BJ (cell line): ENCODE data around the gene SCN11A. TPM values are rescaled to one million over a fixed set of nuclear protein-coding genes. Genes with fewer than 3 reads are reported as not detected.

Experiments used
- CTCF ChIA-PET: fragments of 350-600 bp; formaldehyde crosslinking; extraction: SDS; loops from one replicate; lab custom pipeline; 2021; ENCODE audit warnings: antibody characterized with exemption, inconsistent platforms; lab: Yijun Ruan, JAX
- POLR2A ChIA-PET: fragments of 300-600 bp; sonication (Branson Sonifier 250); formaldehyde crosslinking; extraction: SDS; loops from one replicate; lab custom pipeline; 2021; ENCODE audit warnings: antibody characterized with exemption; lab: Charles Lee
- DNase-seq: peaks from one replicate; pipeline ENCODE4 v3.0.0-alpha.2; 2011; ENCODE audit warnings: low read depth
- H3K27me3 ChIP-seq: 2 replicates; pipeline ENCODE4 v1.6.0; 2011; ENCODE audit warnings: low read length; ENCODE audit not compliant: control insufficient read depth, insufficient read depth
- H3K36me3 ChIP-seq: 2 replicates; pipeline ENCODE4 v1.5.1; 2011; ENCODE audit warnings: low read length; ENCODE audit not compliant: control insufficient read depth, insufficient read depth
- H3K4me3 ChIP-seq: 2 replicates; pipeline ENCODE4 v1.5.1; 2011; ENCODE audit warnings: low read depth, mild to moderate bottlenecking, control low read depth, low read length
- CTCF ChIP-seq: IDR thresholded peaks from 2 replicates; pipeline ENCODE4 v1.5.1; 2011; ENCODE audit warnings: low read depth, mild to moderate bottlenecking, control low read depth, inconsistent platforms, low read length, moderate library complexity; ENCODE audit not compliant: insufficient read depth
- polyA plus RNA-seq: library from polyadenylated mRNA; depleted of rRNA; stranded (reverse); fragments of >200 nt; gene quantifications from 2 replicates; pipeline ENCODE4 v1.2.3, GENCODE V29; 2011

SCN11A gene
- polyA plus RNA-seq, 1 experiment = 0.02 TPM

- Histone ChIP-seq H3K27me3 (peaks cover 3% of the 10 kb centered on the region), H3K36me3 (no peaks in the 10 kb centered on the region), H3K4me3 (no peak overlapping the region)
- TF ChIP-seq CTCF = no peak
- CTCF ChIA-PET = interaction anchor here (1.3 to 3.3 kb wide), 3 partner anchors 8 to 22 kb away, joined by 4 to 9 read pairs (median 9); no protein-coding TSS in a partner anchor
- POLR2A ChIA-PET = no interaction called here
- no peak for DNase-seq
Measured at GRCh38 chr3:39021465-39022285, 30.1 kb downstream of the SCN11A start.

DNA sequence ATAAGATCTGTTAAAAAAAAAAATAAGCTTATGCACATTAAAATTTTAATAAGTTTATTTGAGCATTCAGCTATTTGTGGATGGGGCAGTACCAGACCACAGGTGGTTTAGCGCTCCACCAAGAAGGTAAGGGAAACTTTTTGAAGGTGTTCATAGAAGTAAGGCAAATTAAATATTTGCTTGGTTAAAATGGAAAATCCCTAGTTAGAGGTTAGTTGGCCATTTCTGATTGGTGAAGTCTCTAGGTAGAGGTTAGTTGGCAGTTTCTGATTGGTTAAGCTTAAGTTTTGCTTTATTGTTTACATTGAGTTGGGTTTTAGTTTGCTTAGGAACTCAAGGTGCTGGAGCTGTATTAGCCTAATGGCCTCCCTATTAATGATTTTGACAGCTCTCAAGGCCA, 30.7 kb downstream of the SCN11A start:
- Histone ChIP-seq H3K27me3 (peaks cover 2% of the 10 kb centered on the region), H3K4me3 (no peak overlapping the region), H3K36me3 (no peaks in the 10 kb centered on the region)
- ChIA-PET CTCF (interaction anchor here (1.3 to 3.3 kb wide), 2 partner anchors 8 to 21 kb away, joined by 4 to 9 read pairs; no protein-coding TSS in a partner anchor), POLR2A (no interaction called here)
- no peak for DNase-seq
- TF ChIP-seq CTCF = no peak

DNA sequence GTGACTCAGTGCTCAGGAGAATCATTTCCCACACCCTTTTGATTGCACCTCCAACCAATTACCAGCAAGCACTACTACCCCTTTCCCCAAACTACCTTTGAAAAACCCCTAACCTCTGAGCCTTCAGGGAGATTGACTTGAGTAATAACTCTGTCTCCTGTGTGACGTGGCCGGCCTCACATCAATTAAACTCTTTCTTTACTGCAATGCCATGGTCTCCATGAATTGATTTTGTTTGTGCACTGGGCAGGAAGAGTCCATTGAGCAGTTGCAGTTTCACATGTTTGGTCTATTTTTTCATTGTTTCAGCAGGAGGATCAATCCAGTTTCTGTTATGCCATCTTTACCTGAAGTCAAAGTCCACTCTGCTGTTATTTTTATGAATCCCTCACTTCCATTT, 32.4 kb downstream of the SCN11A start:
- CTCF ChIA-PET = interaction anchor here (0.8 to 1.3 kb wide), 2 partner anchors 61 to 176 kb away, joined by 3 read pairs; no protein-coding TSS in a partner anchor
- Histone ChIP-seq H3K4me3 (no peak overlapping the region), H3K36me3 (no peaks in the 10 kb centered on the region), H3K27me3 (peaks cover 2% of the 10 kb centered on the region)
- TF ChIP-seq CTCF = no peak
- POLR2A ChIA-PET = no interaction called here
- DNase-seq = no peak

- ChIA-PET CTCF (interaction anchor here (0.7 to 1.3 kb wide), 2 partner anchors 11 to 15 kb away, joined by 3 to 5 read pairs; no protein-coding TSS in a partner anchor), POLR2A (no interaction called here)
Measured at GRCh38 chr3:39015418-39015817, 36.3 kb downstream of the SCN11A start.

More at GRCh38 chr3:39015418-39015817, 36.3 kb downstream of the SCN11A start:
- no peak for TF ChIP-seq CTCF
- H3K36me3 ChIP-seq = no peaks in the 10 kb centered on the region
- H3K4me3 ChIP-seq = no peak overlapping the region
- peaks cover under 1% of the 10 kb centered on the region; the same call in 1 of the 2 replicates for H3K27me3 ChIP-seq
- DNase-seq = no peak
